DND-41 (cell line): ENCODE measurements around the gene HSPBP1.
A peak's percentile ranks its signal among the peaks of the same experiment; 100 is the strongest.

Source experiments
- CTCF ChIP-seq: IDR thresholded peaks from 2 replicates; pipeline ENCODE4 v1.5.1; 2012; ENCODE audit warnings: borderline replicate concordance, low read length, moderate library complexity, mild to moderate bottlenecking; ENCODE audit not compliant: poor library complexity, severe bottlenecking; ENCODE audit errors: extremely low read depth
- EZH2 ChIP-seq: IDR thresholded peaks from 3 replicates; pipeline ENCODE4 v1.6.1; 2012; ENCODE audit warnings: borderline replicate concordance, low read depth, mild to moderate bottlenecking, moderate library complexity, low read length, inconsistent platforms; ENCODE audit not compliant: severe bottlenecking

DNA sequence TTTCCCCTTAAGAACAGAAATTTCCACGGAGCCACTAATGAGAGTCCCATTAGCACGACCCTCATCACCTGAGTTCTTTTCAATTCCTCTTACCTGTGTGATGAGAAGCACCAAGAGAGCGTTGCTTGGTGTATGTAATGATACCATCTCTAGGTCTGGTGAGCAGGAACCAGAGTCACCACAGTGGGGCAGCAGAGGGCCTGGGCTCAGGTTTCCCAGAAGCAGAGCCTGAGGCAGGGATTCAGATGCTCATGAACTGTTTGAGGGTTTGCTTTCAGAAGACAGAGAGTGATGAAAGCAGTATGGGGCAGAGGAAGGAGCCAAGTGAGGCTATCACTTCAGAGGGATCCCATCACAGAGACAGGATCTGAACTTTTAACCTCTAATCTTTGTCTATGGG is 67.5 kb downstream of the HSPBP1 start:
- TF ChIP-seq EZH2 = no peak
- peak; percentile 55 for TF ChIP-seq CTCF
